HG02623 (cell line): ENCODE results near the gene PACRG.

ENCODE experiments used
- ATAC-seq: cut with Tn5 transposase; IDR thresholded peaks from one replicate; pipeline ENCODE4 v1.9.1; 2021; ENCODE audit warnings: moderate library complexity; ENCODE audit not compliant: unreplicated experiment

PACRG gene

GRCh38 chr6:162709431-162709830 lies 18.3 kb upstream of the PACRG start:
- ATAC-seq, result no peak

- no peak for ATAC-seq
Measured at GRCh38 chr6:162710419-162710818, 17.4 kb upstream of the PACRG start.

DNA sequence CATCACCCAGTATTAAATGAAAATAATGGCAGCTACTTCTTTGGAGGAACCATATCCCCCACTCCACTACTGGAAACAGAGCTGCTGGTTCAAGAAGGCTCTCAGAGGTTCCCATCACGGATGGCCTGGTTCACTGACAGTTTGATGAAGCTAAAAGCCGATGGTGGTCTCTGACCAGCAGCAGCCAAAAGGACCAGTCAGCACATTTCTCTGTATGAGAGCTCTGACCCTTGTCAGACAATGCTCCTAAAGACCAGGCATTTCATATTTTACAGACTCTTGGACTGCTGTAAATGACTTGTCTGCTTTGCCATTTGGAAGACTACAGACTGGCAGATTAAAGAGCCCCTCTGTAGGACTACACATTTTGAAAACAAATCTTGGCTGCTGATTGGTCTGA lies 16.8 kb upstream of the PACRG start:
- no peak for ATAC-seq

DNA sequence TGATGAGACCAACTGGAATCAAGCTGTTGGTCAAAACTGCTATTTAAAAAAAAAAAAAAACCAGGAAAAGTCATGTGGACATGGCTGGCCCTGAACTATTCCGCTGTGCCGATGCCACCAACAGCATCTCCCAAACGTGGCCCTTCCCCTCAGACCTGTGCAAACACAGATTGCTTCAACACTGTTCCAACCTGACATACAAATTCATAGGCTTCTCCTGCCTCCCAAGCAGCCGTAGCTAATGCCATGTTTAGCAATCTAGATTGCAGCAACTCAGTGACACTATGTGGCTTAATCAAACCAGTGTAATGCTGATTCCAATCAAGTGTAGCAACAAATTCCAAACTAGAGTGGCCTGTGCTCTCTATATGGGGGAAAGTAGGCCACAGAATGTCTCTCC lies 16.4 kb upstream of the PACRG start:
- no peak for ATAC-seq

DNA sequence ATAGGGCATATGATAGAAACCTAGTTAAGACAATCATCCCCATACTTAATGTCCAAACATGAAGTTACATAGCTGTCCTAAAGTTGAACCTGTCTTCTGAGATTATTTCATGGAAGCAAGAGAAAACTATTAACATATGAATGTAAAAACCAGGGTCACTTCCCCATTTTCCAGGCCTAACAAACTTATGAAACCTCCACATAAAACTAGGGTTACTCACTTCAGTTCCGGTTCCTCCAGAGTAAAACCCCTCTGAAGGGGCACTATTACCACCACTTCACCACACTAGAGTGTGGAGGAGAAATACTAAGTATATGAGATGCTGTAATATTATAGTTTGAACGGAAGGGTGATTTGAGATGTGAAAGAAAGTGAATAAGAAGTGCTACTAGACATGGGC lies 15.1 kb upstream of the PACRG start:
- ATAC-seq, result no peak

DNA sequence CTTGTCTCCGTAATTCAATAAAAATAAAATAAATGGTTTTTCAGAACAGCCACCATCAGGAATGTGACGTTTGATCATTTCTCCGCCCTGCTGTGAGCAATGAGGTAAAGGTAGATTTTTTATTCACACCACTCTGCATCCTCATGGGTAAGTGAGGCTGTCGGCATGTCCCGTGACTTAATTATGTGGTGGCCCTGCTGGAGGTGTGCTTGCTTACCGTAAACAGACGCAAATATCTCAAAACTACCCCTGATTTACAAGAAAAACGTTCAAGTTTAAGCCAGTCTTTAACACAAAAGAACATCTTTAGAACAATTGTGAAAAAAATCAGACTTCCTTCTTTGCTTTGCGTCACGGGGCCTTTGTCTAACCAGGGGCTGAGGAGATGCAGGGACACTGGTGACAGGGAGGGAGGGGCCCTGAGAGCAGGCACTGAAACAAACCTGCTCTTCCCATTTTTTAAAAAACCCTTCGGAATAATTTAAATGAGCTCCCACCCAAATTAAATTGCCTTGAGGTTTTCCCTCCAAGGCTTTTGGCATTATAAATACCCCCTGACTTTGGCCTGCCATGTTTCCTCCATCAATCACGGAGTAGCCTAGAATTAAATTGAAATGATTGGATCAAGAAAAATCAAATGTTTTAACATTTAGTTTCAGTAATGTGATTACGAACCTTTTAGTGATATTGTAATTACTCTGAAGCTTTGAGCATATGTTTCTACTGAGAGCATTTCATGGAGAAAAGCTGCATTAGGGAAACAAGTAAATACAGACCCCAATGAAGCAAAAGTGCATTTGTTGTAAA lies 13.6 kb upstream of the PACRG start:
- ATAC-seq, result no peak

DNA sequence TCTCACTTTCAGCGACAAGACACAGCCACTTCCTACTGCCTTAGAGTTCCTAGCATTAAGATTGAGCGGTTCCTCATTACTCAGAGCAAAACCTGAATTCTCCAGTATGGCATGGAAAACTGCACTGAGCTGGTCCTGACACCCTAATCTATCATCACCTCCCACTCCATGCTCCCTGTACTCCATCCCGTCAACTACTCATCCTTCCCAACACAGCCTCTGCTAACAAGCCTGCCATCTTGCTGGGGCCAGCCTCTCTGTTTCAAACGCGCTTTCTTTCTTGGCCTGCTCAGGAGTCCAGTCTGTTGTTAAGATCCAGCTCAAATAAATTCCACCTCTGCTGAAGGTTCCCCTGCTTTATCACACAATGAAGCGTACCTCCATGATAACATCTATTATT lies 12.2 kb upstream of the PACRG start:
- no peak for ATAC-seq

- no peak for ATAC-seq
Measured at GRCh38 chr6:162719528-162719927, 8.2 kb upstream of the PACRG start.

DNA sequence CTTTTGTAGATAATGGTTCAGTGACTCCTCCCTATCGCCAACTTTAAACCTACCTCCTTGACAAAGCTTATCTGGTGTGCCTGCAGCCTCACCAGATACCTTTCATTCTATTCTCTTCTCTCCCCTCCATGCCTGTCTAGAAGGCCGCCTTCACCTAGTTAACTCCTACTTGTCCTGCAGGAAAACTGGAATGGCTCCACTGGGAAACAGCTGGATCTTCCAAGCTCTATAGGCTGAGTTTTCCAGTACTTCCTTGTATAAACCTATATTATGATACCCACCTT lies 6.4 kb upstream of the PACRG start:
- no peak for ATAC-seq

DNA sequence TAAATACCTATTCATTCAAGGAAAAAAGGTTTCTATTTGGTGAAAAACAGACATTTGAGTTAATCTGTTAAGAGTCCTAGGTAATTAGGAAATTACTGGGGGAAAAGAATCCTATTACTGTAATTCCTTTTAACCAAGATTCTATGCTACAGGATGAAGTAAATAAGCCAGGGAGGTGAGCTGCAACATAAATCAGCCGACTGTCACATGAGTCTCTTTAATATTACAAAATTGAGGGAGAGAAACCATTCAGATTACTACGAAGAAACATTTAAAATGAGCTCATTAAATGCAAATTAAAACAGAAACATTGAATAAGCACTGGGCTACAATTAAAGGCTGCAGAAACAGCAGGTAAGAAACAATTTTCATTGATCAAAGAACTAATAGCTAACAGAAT lies 5.5 kb upstream of the PACRG start:
- no peak for ATAC-seq

GRCh38 chr6:162722633-162723032 lies 5.1 kb upstream of the PACRG start:
- ATAC-seq, result no peak

DNA sequence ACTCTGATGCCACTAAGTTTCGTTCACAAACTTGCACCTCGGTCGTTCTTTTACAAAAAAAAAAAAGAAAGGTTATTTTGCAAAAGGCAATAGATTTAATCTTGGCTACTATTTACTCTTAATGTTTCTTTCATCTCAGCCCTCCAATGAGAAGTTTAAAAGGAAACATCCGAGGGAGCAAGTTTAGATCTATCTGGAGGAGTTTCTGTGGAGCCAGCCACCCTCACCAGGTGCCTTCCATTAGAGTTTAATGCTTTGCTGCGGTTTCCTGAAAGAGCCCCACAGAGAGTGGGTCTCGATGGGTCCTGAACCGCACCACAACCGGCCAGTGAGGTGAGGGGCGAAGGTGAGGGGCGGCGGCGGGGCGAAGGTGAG lies 840 bp upstream of the PACRG start:
- peak; percentile 1 for ATAC-seq

DNA sequence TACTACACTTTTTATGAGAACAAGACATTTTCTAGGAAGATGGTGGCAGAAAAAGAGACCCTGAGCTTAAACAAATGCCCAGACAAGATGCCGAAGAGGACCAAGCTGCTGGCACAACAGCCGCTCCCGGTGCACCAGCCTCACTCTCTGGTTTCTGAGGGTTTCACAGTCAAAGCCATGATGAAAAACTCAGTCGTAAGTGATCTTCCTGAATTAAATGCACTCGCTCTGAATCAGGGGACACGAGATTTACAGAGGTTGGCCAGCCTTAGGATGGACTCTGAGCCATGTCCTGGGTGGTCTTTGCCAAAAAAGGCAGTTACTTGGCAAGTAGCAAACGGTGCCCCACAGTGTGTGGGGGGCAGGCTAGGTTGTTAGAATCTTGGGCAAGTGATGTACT lies 423 bp downstream of the PACRG start:
- ATAC-seq, result no peak

- ATAC-seq, result no peak
Measured at GRCh38 chr6:162728706-162729105, 932 bp downstream of the PACRG start.

- no peak for ATAC-seq
Measured at GRCh38 chr6:162730502-162730901, 2.7 kb downstream of the PACRG start.

DNA sequence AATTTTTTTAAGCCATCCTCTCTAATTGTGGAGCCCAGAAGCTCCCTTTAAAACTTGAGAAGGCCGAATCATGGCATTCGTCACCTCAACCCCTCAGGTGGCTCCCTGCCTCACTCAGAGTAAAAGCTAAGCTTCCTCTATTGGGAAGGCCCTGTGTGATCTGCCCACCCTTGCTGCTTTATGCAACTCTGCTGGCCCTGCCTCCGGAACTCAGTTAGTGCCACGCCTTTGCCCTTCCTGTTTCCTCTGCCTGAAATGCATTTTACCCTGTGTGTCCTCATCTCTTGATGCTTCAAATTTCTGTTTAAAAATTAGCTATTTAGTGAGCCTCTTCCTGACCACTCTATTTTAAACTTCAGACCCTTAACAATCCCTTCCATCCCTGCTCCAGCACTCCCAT lies 5.7 kb downstream of the PACRG start:
- ATAC-seq, result no peak

- ATAC-seq, result no peak
Measured at GRCh38 chr6:162736961-162737360, 9.2 kb downstream of the PACRG start.

DNA sequence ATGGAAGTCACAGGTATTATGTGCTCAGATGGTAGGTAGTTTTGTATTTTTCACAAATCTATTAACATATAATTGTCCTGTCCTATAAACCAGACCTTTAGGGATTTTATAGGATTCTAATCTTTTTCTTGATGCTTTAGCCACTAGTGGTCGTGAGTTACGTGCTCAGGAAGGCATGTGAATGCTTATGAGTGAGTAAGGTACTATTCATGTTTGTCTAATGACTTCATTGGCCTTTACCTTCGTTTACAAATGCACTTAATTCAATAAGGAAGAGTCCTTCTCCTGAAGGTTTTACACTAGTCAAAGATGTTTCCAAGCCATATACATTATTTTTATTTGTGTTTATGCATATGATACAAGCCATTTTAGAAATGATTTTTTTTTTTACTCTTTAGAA lies 23.0 kb downstream of the PACRG start:
- no peak for ATAC-seq

- no peak for ATAC-seq
Measured at GRCh38 chr6:162751211-162751859, 23.6 kb downstream of the PACRG start.

DNA sequence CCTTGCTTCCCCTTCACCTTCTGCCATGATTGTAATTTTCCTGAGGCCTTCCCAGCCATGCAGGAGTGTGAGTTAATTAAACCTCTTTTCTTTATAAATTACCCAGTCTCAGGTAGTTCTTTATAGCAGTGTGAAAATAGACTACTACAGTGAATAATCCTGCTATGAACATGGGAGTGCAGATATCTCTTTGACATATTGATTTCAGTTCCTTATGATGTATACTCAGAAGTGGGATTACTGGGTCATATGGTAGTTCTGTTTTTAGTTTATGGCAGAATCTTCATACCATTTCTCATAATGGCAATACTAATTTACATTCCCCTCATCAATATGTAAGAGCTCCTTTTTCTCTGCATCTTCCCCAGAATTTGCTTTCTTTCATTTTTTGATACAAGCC lies 26.0 kb downstream of the PACRG start:
- ATAC-seq, result no peak

GRCh38 chr6:162770136-162770535 lies 42.4 kb downstream of the PACRG start:
- no peak for ATAC-seq

- no peak for ATAC-seq
Measured at GRCh38 chr6:162770955-162771354, 43.2 kb downstream of the PACRG start.

DNA sequence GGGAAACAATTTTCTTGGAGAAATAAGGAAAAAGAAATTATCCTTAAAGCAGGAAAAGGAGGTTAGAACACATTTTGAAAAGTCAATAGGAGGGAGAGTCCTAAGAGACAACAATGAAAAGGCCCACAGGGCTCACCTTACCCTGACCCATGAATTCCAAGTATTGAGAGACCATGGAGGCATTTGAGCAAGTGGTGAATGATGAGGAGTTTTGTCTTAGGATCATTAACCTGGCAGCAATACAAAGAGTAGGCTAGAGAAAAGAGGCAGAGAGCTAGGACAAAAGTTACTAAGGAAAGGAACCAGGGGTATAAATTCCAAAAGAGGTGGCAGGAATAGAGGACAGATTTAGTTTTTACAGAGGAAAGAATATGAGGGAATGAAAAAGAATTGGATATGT lies 44.7 kb downstream of the PACRG start:
- ATAC-seq, result no peak
